Activated CD4-positive, CD25-positive, alpha-beta regulatory T cell (primary cell): ENCODE measurements around the gene KNDC1.
"Not testable (repeated sequence)": the region's sequence is repeated elsewhere in the genome, so short reads cannot be mapped to it uniquely, and the experiment has no call there.

Experiments used
- DNase-seq, 4 experiments: peaks; one replicate each; lab custom pipeline; 2025; lab: John Stamatoyannopoulos, UW

Gene KNDC1

DNA sequence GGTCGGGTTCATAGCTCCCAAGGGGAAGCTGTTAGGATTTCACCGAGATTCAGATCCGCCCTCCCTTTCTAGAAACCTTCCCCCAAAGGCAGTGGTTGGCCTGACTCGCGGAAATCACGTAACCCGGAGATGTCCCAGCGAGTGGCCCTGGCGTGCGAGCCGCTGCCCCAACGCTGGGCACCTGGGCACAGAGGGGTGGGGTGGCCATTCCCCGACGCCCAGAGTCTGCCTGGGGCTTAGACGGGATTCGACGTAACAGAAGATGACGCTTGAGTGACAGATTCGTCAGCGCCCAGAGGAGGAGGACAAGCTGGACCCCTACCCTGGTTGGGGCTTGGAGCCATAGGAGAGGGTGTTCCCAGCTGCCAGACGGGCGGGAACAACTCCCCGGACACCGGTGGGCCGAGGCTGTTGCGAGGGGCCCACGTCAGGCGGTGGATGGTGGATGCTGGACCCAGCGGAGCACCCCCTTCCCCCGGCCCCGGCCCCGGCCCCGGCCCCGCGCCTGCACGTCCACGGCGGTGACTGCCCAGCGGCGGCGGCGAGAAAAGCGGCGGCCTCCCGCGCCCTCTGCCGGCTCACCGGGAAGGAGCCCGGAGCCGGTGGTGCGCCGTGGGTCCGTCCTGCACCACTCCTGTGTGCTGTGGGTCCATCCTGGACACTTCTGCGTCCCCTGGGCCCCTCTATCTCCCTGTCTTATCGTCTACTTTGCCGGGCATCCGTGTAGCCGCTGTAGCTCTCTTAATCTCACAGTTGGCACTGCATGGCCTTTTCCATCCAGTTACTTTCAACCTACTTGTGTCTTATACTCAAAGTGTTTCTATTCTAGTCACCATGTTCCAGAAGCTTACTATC is 35.4 kb upstream of the KNDC1 start:
- no peak for DNase-seq

- DNase-seq: no peak
Observed at GRCh38 chr10:133125901-133126300, 34.1 kb upstream of the KNDC1 start.

DNA sequence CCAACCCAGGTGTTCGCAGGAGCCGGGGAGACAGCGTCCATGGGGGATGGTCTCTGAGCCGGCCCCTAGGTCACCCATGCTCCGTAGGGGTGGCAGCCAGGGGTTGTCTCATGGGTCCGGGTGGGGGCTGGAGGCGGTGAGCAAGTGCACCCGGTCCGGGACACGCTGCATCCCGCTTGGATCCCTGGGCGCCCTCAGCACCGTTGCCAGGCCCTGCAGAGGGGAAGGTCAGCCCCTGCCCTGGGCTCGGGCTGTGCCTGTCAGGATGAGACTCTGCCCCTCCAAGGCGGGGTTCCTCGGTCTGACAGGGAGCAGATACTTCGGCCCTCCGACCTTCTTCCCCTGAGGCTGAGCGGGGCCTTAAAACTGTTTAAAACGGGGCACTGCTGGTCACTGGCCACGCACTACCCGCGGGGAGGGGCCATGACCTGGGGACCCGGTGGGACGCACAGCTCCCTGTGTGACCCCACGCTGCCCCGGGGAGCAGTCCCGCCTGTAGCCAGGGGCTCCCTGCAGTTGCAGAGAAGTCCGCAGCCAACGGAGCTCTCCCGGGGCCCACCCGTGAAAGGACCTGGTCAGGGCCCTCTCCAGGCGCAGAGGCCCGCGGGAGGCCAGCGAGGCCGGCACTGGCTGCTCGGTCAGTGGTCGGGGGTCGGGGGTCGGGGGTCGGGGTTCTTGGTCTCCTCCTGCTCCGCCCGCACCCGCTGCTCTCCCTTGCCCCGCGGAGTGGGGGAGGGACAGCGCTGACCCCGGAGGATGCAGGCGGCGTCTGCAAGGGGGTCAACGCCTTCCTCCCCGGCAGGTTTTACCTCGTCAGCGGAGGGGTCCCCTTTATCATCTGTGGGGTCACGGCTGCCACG is 33.4 kb upstream of the KNDC1 start:
- DNase-seq: no peak

- no peak for DNase-seq
Observed at GRCh38 chr10:133127291-133128125, 32.5 kb upstream of the KNDC1 start.

DNA sequence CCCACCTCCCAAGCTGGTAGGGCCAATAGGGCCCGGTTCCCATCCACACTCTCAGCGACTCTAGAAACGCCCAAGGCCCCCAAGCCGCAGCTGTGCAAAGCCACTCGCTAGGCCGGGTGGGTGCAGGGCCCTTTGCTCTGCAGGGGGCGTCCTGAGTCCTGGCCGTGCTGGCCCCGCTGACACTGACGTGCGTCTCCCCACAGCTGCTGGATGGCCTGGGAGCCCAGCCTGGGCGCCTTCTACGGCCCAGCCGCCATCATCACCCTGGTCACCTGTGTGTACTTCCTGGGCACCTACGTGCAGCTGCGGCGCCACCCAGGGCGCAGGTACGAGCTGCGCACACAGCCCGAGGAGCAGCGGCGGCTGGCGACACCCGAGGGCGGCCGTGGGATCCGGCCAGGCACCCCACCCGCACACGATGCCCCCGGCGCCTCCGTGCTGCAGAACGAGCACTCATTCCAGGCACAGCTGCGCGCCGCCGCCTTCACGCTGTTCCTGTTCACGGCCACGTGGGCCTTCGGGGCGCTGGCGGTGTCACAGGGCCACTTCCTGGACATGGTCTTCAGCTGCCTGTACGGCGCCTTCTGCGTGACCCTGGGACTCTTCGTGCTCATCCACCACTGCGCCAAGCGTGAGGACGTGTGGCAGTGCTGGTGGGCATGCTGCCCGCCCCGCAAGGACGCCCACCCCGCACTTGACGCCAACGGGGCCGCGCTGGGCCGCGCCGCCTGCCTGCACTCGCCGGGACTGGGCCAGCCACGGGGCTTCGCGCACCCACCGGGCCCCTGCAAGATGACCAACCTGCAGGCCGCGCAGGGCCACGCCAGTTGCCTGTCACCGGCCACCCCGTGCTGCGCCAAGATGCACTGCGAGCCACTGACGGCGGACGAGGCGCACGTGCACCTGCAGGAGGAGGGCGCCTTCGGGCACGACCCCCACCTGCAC is 31.6 kb upstream of the KNDC1 start:
- DNase-seq: no peak

DNA sequence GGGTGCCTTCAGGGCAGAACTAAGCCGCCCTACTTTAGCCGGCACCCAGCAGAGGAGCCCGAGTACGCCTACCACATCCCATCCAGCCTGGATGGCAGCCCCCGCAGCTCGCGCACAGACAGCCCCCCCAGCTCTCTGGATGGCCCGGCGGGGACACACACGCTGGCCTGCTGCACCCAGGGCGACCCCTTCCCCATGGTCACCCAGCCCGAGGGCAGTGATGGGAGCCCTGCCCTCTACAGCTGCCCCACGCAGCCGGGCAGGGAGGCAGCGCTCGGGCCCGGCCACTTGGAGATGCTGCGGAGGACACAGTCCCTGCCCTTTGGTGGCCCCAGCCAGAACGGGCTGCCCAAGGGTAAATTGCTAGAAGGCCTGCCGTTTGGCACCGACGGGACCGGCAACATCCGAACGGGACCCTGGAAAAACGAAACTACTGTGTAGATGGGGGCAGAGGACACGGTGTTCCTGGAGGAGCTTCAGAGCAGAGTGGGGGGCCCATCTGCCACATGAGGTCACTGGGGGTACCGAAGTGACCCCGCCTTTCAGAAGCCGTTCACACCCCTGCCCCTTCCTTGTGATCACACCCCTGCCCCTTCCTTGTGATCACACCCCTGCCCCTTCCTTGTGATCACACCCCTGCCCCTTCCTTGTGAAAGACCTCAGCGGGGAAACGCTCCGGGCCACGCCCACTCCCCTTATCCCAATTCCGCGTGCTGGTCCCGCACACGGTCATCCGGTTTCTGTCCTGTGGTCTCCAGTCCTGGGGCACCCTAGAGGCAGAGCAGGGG is 30.8 kb upstream of the KNDC1 start:
- no peak for DNase-seq

DNA sequence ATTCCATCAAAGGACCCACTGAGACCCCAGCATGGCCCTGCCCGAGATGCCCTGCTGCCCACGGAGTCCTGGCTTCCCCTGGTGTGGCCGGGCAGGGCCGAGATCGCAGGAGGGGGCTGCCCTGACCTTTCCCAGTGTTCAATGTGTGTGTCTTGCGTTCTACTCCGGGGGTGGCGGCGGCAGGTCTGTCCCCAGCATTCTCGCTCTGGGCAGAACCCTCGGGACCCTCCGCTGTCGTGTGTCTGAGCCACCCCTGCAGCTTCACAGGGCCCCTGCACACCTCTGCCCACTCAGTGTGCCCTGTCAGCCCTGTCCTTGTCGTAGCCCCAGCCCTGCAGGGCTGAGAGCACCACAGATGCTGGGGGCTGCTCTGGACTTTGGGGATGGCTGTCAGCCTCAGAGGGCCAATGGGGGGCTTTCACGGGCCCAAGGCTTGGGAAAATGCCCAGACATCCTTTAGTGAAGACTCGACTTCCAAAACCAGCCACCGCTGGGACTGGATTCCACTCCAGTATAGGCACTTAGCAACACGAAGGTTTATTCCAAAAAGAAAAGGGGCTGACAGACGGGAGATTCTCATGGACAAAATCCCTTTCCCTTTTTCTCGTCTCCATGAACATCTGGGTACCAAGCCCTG is 30.0 kb upstream of the KNDC1 start:
- DNase-seq: no peak

- no peak for DNase-seq
Observed at GRCh38 chr10:133130602-133131001, 29.4 kb upstream of the KNDC1 start.

DNA sequence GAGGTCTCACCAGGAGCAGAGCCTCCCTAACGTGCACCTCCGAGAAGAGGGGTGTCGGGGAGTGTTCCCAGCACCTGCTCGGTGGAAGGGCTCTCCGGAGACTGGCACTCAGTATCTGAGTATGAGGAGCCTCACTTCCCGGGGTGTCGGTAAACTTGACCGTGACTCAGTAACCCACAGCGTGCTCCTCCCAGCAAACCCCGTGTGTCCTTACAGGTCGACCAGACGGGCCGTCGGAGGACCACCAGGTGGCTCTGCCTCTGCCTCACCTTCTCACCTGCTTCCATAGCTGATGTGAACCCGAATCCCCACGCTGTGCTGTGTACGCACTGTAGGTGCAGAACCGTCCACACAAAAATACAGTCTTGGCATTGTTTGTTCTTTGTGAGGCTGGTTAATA is 29.0 kb upstream of the KNDC1 start:
- no peak for DNase-seq

- DNase-seq: no peak
Observed at GRCh38 chr10:133131734-133132472, 28.1 kb upstream of the KNDC1 start.

- no peak for DNase-seq
Observed at GRCh38 chr10:133132473-133133291, 27.3 kb upstream of the KNDC1 start.

DNA sequence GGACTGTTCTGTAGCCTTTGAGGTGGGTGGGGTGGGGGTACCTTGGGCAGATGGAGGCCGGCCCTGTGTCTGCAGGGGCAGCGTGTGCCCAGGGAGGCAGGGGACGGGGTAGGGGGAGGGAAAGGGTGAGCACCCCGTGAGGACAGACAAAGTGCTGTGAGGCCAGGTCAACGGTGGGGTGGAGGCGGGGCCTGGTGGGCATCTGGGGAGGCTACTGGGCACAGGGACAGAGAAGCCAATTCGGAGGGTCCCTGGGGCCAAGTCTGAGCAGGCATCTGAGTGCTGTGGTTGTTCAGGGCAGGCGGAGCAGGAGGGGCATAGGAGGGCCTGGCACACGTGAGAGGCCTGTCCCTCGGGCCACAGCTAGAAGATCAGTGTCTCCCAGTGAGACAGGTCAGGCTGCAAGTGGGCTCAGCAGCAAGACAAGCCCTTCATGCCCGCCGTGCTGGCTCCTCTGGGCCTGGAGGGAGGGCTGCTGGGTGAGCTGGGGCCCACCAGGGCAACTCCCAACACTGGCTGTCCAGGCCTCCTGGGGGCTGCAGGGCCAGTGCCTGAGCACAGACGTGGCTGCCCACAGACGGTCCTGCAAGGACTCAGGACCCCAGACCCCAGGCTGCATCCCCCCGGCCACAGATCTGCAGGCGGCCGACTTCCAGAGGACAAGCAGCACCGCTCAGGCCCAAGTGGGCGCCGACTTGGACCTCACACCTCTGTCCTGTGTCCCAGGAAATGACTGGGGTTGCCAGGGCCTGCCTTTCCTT is 26.4 kb upstream of the KNDC1 start:
- DNase-seq: no peak

DNA sequence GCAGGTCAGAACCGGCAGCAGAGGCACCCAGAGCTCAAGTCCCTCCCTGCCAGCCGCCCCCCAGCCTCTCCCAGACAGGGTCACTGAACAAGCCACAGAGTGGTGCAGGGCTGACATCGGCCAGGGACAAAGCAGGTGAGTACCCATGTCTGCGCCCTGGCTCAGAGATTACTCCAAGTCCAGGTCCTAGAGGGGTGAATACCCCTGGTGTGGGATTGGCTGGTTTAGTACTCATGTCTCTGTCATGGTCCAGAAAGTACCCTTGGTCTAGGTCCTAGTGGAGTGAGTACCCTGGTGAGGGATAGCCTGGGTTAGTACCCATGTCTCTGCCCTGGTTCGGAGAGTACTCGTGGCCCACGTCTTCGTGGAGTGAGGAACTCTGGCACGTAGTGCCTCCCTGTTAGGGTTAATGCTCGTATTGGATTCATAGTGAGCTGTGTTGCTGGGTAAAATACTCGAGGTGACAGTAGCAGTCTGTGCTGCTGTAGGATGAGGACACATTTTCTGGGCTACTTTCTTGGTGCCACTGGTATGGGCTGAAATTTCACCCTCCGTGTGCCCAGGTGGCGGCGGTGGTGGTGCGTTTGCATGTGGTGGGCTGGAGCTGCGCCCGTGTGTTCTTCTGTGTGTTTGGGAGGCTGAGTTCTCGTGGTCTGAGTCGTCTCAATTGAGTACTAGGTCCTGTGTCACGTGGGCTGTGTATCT is 25.5 kb upstream of the KNDC1 start:
- no peak for DNase-seq

- DNase-seq: no peak
Observed at GRCh38 chr10:133135116-133135465, 24.9 kb upstream of the KNDC1 start.

GRCh38 chr10:133137486-133138145 is 22.4 kb upstream of the KNDC1 start:
- DNase-seq: not testable (repeated sequence)

DNA sequence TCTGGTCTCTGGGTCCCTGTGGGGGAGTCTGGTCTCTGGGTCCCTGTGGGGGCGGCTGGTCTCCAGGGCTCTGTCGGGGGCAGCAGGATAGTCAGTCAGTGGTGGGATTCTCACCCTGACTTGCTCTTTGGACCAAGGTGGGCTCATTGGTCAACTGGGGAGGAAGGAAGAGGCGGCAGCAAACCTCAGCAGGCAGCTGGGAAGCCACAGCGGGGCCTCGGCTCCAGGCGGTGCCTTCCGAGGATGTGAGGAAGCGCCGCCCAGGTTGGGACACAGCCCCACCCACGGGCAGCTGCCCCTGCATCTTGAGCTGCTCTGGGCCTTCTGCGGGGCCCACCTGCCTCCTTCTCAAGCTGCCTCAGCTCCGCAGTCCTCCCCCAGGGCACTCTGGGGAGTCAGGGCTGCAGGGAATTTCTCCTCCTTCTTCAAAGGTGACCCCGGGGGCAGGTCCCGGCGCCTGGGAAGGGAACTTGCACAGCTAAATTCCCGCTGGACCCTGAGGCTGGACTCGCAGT is 20.4 kb upstream of the KNDC1 start:
- no peak for DNase-seq
